ENCODE measurements around the gene ADAM12. TPM values are rescaled to one million over a fixed set of nuclear protein-coding genes. Genes with fewer than 3 reads are reported as not detected.

Gene ADAM12
- polyA plus RNA-seq, 3 donors, result 0.05 TPM; not detected in 2

DNA sequence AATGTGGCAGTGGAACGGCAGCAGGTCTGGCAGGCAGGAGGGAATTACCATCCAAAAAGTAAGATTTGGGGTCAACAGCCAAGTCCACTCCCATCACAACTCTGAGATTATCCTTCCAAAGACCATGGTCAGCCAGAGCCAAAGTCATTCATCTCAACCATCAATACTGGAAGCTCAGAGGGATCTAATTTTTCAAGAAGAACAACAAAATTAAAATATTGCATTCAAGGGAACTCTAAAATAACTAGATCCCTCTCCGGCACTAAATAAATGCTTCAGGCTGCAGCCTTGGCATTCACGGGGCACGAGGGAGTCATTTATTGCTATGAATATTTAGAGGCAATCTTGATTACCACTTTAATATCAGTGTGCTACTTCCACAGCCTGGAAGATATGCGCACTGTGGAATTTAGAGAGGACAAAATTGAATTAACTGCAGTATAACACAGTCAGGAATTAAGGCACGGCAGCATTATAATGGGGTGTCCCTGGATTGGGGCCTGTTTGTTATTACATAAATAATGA is 102.0 kb downstream of the ADAM12 start:
- no peaks in the 10 kb centered on the region for H3K79me2 ChIP-seq (ENCODE audit: insufficient read depth, low read length)
- no peaks in the 10 kb centered on the region for H3K27me3 ChIP-seq (ENCODE audit: control insufficient read depth in 2 of 2, insufficient read depth in 2 of 2, low read length in 2 of 2)
- intact Hi-C loops (cut with micrococcal nuclease), result no loop called here

DNA sequence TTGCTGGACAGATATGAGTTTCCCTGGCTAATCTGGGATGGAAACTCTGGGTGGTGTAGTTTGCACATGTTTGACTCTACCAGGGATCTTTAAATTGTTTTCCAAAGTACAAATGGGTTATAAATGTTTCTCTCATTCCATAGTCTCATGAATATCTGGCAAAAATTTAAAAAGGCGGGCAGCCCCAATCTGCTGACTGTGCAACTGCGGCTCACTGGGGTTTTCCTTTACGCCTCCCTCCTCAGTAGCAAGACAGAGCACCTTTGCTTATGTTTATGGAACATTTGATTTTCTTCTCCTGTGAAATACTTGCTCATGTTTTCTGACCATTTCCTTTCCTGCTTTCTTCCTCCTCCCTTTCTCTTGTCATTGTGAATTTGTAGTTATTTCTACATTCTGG is 105.0 kb downstream of the ADAM12 start:
- Histone ChIP-seq H3K9ac (ENCODE audit: insufficient read depth, low read length, poor library complexity, severe bottlenecking) (no peak overlapping the region), H3K27ac (ENCODE audit: low read depth in 1 of 2, low read length in 2 of 2) (no peak overlapping the region), H4K20me1 (ENCODE audit: insufficient read depth, low read length) (no peaks in the 10 kb centered on the region), H2AFZ (ENCODE audit: insufficient read depth, low read depth, low read length, poor library complexity, severe bottlenecking) (no peak overlapping the region), H3K4me2 (replicated peaks; ENCODE audit: extremely low read depth, low read length, poor library complexity, severe bottlenecking) (no peak overlapping the region), H3K9me3 (replicated peaks in 1 of 2; ENCODE audit: control insufficient read depth in 1 of 2, insufficient read depth in 1 of 2, low read length in 2 of 2) (no peaks in the 10 kb centered on the region), H3K27me3 (ENCODE audit: control insufficient read depth in 2 of 2, insufficient read depth in 2 of 2, low read length in 2 of 2) (no peaks in the 10 kb centered on the region), H3K4me1 (ENCODE audit: control insufficient read depth in 1 of 2, insufficient read depth in 2 of 2, low read length in 2 of 2) (no peaks in the 10 kb centered on the region), H3K36me3 (replicated peaks in 1 of 2; ENCODE audit: control insufficient read depth in 1 of 2, insufficient read depth in 2 of 2, low read length in 2 of 2) (no peaks in the 10 kb centered on the region), H3K79me2 (ENCODE audit: insufficient read depth, low read length) (no peaks in the 10 kb centered on the region), H3K4me3 (replicated peaks in 1 of 3; ENCODE audit: low read depth in 2 of 3, low read length in 3 of 3) (no peak overlapping the region)
- H3K4me3 Mint-ChIP-seq, result no peak overlapping the region
- no CpG with 5 or more reads among the region's 3 CpGs for WGBS (ENCODE audit: insufficient coverage)
- no peak overlapping the region for H3K27ac Mint-ChIP-seq
- intact Hi-C loops (cut with micrococcal nuclease), result no loop called here
- no peak for DNase-seq
- H3K27me3 Mint-ChIP-seq (ENCODE audit: low read depth in 3 of 3), result peaks cover 2% of the 10 kb centered on the region in 3 donors
- no peaks in the 10 kb centered on the region for H3K36me3 Mint-ChIP-seq
- no peaks in the 10 kb centered on the region for H3K4me1 Mint-ChIP-seq
- no peak for TF ChIP-seq CTCF (IDR thresholded peaks at IDR 0.05)
- H3K9me3 Mint-ChIP-seq, result peaks cover 0 to 4% (median under 1%) of the 10 kb centered on the region in 7 donors

More for the DNA sequence above, 102.0 kb downstream of the ADAM12 start:
- TF ChIP-seq CTCF (IDR thresholded peaks at IDR 0.05), result no peak
- Histone ChIP-seq H3K9me3 (replicated peaks in 1 of 2; ENCODE audit: control insufficient read depth in 1 of 2, insufficient read depth in 1 of 2, low read length in 2 of 2) (no peaks in the 10 kb centered on the region), H3K9ac (ENCODE audit: insufficient read depth, low read length, poor library complexity, severe bottlenecking) (no peak overlapping the region), H3K4me2 (replicated peaks; ENCODE audit: extremely low read depth, low read length, poor library complexity, severe bottlenecking) (no peak overlapping the region), H3K36me3 (replicated peaks in 1 of 2; ENCODE audit: control insufficient read depth in 1 of 2, insufficient read depth in 2 of 2, low read length in 2 of 2) (no peaks in the 10 kb centered on the region), H2AFZ (ENCODE audit: insufficient read depth, low read depth, low read length, poor library complexity, severe bottlenecking) (no peak overlapping the region), H3K4me1 (ENCODE audit: control insufficient read depth in 1 of 2, insufficient read depth in 2 of 2, low read length in 2 of 2) (no peaks in the 10 kb centered on the region), H3K4me3 (replicated peaks in 1 of 3; ENCODE audit: low read depth in 2 of 3, low read length in 3 of 3) (no peak overlapping the region), H3K27ac (ENCODE audit: low read depth in 1 of 2, low read length in 2 of 2) (no peak overlapping the region), H4K20me1 (ENCODE audit: insufficient read depth, low read length) (no peaks in the 10 kb centered on the region)
- Mint-ChIP-seq H3K27me3 (ENCODE audit: low read depth in 3 of 3) (peaks cover 2% of the 10 kb centered on the region in 3 donors), H3K27ac (no peak overlapping the region), H3K4me3 (no peak overlapping the region), H3K4me1 (no peaks in the 10 kb centered on the region), H3K9me3 (peaks cover 0 to 4% (median 2%) of the 10 kb centered on the region in 7 donors), H3K36me3 (no peaks in the 10 kb centered on the region)
- no peak for DNase-seq
- no CpG with 5 or more reads among the region's 6 CpGs for WGBS (ENCODE audit: insufficient coverage)
